Spleen (tissue), 7 donors: ENCODE results near the gene TRABD2B.

Experiments used
- POLR2A ChIP-seq, 3 donors: fragments of 450-650 bp; IDR thresholded peaks; one replicate each; pipeline ENCODE4 v1.5.1; 2017; ENCODE audit warnings: antibody characterized with exemption in 3 of 3, mild to moderate bottlenecking in 1 of 3
- POLR2AphosphoS5 ChIP-seq, 3 donors: sonication (generic); formaldehyde crosslinking; IDR thresholded peaks; one replicate each; pipeline ENCODE4 v1.5.1; 2017; ENCODE audit warnings: antibody characterized with exemption in 3 of 3
- TF ChIP-seq, protein P1 (sequence below), 11 experiments: fragments of 200-600 bp in 7 of 11; fragments of 450-650 bp in 4 of 11; sonication (generic) in 4 of 11; IDR thresholded peaks in 8 of 11; conservative IDR thresholded peaks in 3 of 11; 1 replicate in 7 of 11; 2 replicates in 4 of 11; pipeline versions ENCODE4 v1.4.0 to v1.8.0; 2016 to 2021; ENCODE audit warnings: antibody characterized with exemption in 11 of 11, inconsistent platforms in 4 of 11, mild to moderate bottlenecking in 1 of 11
- donor health status: DM: no; HTN: no; CAD: no; lungs with moderate emphysema.
- donor health status: DM: no; HTN: no; CAD: no.
- donor health status: DM: no; HTN: no; CAD: no.

DNA sequence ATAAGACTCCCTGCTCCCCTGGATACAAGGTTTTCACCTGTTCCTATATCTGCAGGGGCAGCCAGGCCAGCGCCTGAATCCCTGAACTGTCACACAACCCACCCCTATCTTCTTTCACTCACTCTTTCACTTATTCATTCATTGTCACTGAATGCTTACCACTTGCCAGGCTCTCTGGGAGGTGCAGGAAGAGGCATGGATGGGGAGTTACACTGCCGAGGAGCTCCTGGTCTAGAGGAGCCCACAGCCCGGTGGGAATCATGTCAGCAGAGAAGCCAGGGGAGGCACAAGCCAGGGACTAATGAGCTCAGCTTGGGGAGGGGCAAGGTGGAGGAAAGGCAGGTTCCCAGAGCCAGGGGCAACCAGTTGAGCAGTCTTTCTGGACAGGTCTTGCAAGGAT lies 155.8 kb downstream of the TRABD2B start:
- TF ChIP-seq POLR2A (IDR thresholded peaks at IDR 0.05) (no peak), POLR2AphosphoS5 (IDR thresholded peaks at IDR 0.05) (no peak)
- TF ChIP-seq, protein P1, sequence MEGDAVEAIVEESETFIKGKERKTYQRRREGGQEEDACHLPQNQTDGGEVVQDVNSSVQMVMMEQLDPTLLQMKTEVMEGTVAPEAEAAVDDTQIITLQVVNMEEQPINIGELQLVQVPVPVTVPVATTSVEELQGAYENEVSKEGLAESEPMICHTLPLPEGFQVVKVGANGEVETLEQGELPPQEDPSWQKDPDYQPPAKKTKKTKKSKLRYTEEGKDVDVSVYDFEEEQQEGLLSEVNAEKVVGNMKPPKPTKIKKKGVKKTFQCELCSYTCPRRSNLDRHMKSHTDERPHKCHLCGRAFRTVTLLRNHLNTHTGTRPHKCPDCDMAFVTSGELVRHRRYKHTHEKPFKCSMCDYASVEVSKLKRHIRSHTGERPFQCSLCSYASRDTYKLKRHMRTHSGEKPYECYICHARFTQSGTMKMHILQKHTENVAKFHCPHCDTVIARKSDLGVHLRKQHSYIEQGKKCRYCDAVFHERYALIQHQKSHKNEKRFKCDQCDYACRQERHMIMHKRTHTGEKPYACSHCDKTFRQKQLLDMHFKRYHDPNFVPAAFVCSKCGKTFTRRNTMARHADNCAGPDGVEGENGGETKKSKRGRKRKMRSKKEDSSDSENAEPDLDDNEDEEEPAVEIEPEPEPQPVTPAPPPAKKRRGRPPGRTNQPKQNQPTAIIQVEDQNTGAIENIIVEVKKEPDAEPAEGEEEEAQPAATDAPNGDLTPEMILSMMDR (IDR thresholded peaks at IDR 0.05 in 8 of 11, conservative IDR thresholded peaks at IDR 0.05 in 3 of 11): no peak
